ENCODE data around the gene CUL4A. TPM values are rescaled to one million over a fixed set of nuclear protein-coding genes. Genes with fewer than 3 reads are reported as not detected.
A peak's percentile ranks its signal among the peaks of the same experiment; 100 is the strongest.
"Not testable (repeated sequence)": the region's sequence is repeated elsewhere in the genome, so short reads cannot be mapped to it uniquely, and the experiment has no call there.

Gene CUL4A
- total RNA-seq, 6 experiments from 2014 or later = 29.2 to 75.8 (median 39.5) TPM

DNA sequence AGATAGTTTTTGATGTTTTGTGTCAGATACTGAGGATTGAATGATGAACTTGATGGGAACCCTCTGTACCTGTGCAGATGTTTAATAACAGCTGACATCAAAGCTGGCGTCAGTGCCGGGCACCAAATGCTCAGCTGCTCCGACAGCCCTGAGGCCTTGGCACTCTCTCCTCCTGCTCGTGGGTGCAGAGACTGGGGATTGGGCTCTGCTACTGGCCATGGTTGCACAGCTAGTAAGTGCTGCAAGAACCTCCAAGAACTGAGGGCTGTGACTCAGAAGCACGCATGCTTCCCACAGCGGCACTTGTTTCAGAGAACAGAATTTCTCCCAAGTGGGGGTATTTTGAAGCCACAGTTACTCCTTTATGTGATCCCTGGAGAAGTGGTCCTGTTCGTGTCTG, 93.6 kb downstream of the CUL4A start:
- peaks cover 0 to 5% (median 0%) of the 10 kb centered on the region in 4 donors for H3K36me3 ChIP-seq
- H3K27me3 ChIP-seq = no peaks in the 10 kb centered on the region
- intact Hi-C loops (cut with DNase I) = no loop called here
- no peak for ATAC-seq
- 76% methylated on average over 3 of the region's 7 CpGs for WGBS (ENCODE audit: insufficient coverage, low coverage, low lambda C conversion rate, missing lambda C conversion rate)
- DNase-seq = no peak
- H3K9me3 ChIP-seq = no peaks in the 10 kb centered on the region
- H3K4me1 ChIP-seq = peaks cover 0 to 27% (median 10%) of the 10 kb centered on the region in 4 donors
- no peak overlapping the region for H3K27ac ChIP-seq
- no peak for TF ChIP-seq POLR2A (IDR thresholded peaks at IDR 0.05)
- TF ChIP-seq, protein P1, sequence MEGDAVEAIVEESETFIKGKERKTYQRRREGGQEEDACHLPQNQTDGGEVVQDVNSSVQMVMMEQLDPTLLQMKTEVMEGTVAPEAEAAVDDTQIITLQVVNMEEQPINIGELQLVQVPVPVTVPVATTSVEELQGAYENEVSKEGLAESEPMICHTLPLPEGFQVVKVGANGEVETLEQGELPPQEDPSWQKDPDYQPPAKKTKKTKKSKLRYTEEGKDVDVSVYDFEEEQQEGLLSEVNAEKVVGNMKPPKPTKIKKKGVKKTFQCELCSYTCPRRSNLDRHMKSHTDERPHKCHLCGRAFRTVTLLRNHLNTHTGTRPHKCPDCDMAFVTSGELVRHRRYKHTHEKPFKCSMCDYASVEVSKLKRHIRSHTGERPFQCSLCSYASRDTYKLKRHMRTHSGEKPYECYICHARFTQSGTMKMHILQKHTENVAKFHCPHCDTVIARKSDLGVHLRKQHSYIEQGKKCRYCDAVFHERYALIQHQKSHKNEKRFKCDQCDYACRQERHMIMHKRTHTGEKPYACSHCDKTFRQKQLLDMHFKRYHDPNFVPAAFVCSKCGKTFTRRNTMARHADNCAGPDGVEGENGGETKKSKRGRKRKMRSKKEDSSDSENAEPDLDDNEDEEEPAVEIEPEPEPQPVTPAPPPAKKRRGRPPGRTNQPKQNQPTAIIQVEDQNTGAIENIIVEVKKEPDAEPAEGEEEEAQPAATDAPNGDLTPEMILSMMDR (IDR thresholded peaks at IDR 0.05) = no peak
- H3K4me3 ChIP-seq = no peak overlapping the region

DNA sequence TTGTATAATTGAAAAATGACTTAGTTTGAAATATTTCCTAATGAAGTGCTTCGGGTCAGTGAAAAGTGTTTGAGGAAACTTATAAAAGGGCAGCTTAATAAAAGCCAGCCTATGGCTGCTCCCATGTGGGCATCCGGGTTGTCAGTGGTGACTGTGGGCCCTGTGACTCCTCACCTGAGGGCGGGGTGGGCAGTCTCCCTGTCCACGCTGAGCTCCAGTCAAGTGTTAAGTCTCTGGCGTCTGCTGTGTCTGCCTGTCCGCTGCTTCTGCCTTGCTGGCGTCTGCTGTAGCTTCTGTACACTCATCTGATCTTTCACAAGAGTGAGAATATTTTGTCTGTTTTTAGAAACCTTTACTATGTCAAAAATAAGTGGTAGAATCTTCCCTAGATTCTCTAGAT, 94.7 kb downstream of the CUL4A start:
- Histone ChIP-seq H3K4me1 (peaks cover 0 to 17% (median 5%) of the 10 kb centered on the region in 4 donors), H3K36me3 (peaks cover 0 to 5% (median 0%) of the 10 kb centered on the region in 4 donors), H3K27me3 (no peaks in the 10 kb centered on the region), H3K27ac (no peak overlapping the region), H3K9me3 (no peaks in the 10 kb centered on the region), H3K4me3 (no peak overlapping the region)
- DNase-seq = no peak
- no peak for ATAC-seq
- 87% methylated on average over 4 of the region's 7 CpGs for WGBS (ENCODE audit: insufficient coverage, low coverage, low lambda C conversion rate, missing lambda C conversion rate)
- no peak for TF ChIP-seq POLR2A (IDR thresholded peaks at IDR 0.05)
- TF ChIP-seq, protein P1 (IDR thresholded peaks at IDR 0.05) = no peak
- intact Hi-C loops (cut with DNase I) = no loop called here

DNA sequence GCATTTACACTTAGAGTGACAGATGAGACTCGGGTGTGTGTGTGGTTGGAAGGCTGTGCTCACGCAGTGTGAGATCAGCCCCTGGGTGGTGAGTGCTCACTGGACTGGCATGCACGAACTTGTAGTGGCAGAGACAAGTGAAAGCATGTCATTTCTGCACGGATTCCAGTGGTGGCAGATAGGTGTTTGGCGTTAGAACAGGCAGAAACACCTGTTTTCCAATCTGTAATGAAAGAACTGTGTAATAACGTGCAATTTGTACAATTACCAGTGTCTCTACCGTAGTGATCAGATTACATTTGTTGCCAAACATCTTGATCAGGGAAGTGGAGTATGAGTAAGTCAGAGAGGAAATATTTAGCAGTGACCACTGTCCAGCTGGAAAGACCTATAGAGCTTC, 95.8 kb downstream of the CUL4A start:
- 51% methylated on average over 7 of the region's 7 CpGs for WGBS (ENCODE audit: insufficient coverage, low coverage, low lambda C conversion rate, missing lambda C conversion rate)
- Histone ChIP-seq H3K9me3 (no peaks in the 10 kb centered on the region), H3K36me3 (peaks cover 0 to 5% (median 2%) of the 10 kb centered on the region in 4 donors), H3K4me1 (peaks cover 0 to 19% (median 4%) of the 10 kb centered on the region in 4 donors), H3K4me3 (no peak overlapping the region), H3K27me3 (no peaks in the 10 kb centered on the region), H3K27ac (no peak overlapping the region)
- TF ChIP-seq, protein P1 (IDR thresholded peaks at IDR 0.05) = no peak
- no peak for TF ChIP-seq POLR2A (IDR thresholded peaks at IDR 0.05)
- no peak for ATAC-seq
- intact Hi-C loops (cut with DNase I) = no loop called here
- DNase-seq = no peak

DNA sequence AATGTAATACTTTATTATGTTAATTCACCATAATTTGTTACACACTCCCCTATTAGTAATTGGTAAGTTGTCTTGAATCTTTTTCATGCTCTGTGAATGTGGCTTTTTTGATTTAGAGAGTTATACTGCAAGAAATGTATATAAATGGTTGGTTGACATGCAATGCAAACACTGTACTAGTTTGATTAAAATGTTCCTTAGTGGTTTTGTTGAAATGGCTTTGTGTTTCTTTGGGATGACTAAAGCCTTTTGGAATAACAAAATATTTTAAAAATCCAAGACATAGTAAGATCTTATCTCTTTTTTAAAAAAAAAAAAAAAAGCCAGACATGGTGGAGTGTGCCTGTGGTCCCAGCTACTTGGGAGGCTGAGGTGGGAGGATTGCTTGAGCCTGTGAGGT, 98.1 kb downstream of the CUL4A start:
- intact Hi-C loops (cut with DNase I) = no loop called here
- DNase-seq = no peak
- H3K27ac ChIP-seq = no peak overlapping the region
- H3K36me3 ChIP-seq = peaks cover 0 to 28% (median 14%) of the 10 kb centered on the region in 4 donors
- no peak for ATAC-seq
- H3K4me1 ChIP-seq = peaks cover 0 to 9% (median 4%) of the 10 kb centered on the region in 4 donors
- H3K4me3 ChIP-seq = no peak overlapping the region
- H3K27me3 ChIP-seq = no peaks in the 10 kb centered on the region
- TF ChIP-seq, protein P1 (IDR thresholded peaks at IDR 0.05) = no peak
- no peak for TF ChIP-seq POLR2A (IDR thresholded peaks at IDR 0.05)
- no peaks in the 10 kb centered on the region for H3K9me3 ChIP-seq

DNA sequence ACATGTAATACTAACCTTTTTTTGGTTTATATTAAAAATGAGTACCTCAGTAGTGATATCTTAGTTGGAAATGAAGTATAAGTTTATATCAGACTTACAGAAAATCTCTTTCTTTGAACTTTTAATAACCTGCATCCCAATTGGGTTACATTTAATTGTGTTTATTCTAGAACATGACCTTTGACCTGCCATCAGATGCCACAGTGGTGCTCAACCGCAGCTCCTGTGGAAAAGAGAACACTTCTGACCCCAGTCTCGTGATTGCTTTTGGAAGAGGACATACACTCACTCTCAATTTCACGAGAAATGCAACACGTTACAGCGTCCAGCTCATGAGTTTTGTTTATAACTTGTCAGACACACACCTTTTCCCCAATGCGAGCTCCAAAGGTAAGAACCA, 100.1 kb downstream of the CUL4A start:
- H3K4me1 ChIP-seq = peaks cover 0 to 9% (median 4%) of the 10 kb centered on the region in 4 donors
- intact Hi-C loops (cut with DNase I) = no loop called here
- peak overlapping the region in 1 of 3 donors; percentile 50 for H3K27ac ChIP-seq
- H3K36me3 ChIP-seq = peaks cover 0 to 33% (median 14%) of the 10 kb centered on the region in 4 donors
- H3K4me3 ChIP-seq = no peak overlapping the region
- WGBS (ENCODE audit: insufficient coverage, low coverage, low lambda C conversion rate, missing lambda C conversion rate) = 37% methylated on average over 6 of the region's 6 CpGs
- no peaks in the 10 kb centered on the region for H3K27me3 ChIP-seq
- ATAC-seq = peak; percentile 33 to 79 (median 71)
- TF ChIP-seq POLR2A (IDR thresholded peaks at IDR 0.05) = no peak
- TF ChIP-seq, protein P1 (IDR thresholded peaks at IDR 0.05) = no peak
- no peaks in the 10 kb centered on the region for H3K9me3 ChIP-seq
- DNase-seq = no peak

- H3K36me3 ChIP-seq = peaks cover 0 to 42% (median 14%) of the 10 kb centered on the region in 4 donors
Observed at GRCh38 chr13:113314112-113314511, 104.7 kb downstream of the CUL4A start.

DNA sequence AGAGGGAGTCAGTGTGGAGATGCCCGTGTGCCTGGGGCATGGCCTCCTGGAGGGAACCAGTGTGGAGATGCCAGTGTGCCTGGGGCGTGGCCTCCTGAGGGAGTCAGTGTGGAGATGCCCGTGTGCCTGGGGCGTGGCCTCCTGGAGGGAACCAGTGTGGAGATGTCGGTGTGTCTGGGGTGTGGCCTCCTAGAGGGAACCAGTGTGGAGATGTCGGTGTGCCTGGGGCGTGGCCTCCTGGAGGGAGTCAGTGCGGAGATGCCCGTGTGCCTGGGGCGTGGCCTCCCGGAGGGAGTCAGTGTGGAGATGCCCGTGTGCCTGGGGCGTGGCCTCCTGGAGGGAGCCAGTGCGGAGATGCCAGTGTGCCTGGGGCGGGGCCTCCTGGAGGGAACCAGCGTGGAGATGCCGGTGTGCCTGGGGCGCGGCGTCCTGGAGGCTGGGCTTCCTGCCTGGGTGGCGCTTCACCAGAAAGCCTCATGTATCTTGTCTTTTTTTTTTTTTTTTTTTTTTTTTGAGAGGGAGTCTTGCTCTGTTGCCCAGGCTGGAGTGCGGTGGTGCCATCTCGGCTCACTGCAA, 105.6 kb downstream of the CUL4A start:
- H3K9me3 ChIP-seq; DNase-seq; H3K27me3 ChIP-seq; H3K4me1 ChIP-seq; H3K4me3 ChIP-seq; ATAC-seq; intact Hi-C loops (cut with DNase I); H3K27ac ChIP-seq: not testable (repeated sequence)
- H3K36me3 ChIP-seq = peaks cover 0 to 50% (median 13%) of the 10 kb centered on the region in 4 donors
- WGBS (ENCODE audit: insufficient coverage, low coverage, low lambda C conversion rate, missing lambda C conversion rate) = 95% methylated on average over 11 of the region's 23 CpGs

More at GRCh38 chr13:113314112-113314511, 104.7 kb downstream of the CUL4A start:
- H3K27me3 ChIP-seq; H3K9me3 ChIP-seq; H3K4me1 ChIP-seq; intact Hi-C loops (cut with DNase I); ATAC-seq; H3K27ac ChIP-seq; DNase-seq; H3K4me3 ChIP-seq: not testable (repeated sequence)
- 84% methylated on average over 4 of the region's 20 CpGs for WGBS (ENCODE audit: insufficient coverage, low coverage, low lambda C conversion rate, missing lambda C conversion rate)
